Measurements from ENCODE around the gene PSIP1.

PSIP1 gene

DNA sequence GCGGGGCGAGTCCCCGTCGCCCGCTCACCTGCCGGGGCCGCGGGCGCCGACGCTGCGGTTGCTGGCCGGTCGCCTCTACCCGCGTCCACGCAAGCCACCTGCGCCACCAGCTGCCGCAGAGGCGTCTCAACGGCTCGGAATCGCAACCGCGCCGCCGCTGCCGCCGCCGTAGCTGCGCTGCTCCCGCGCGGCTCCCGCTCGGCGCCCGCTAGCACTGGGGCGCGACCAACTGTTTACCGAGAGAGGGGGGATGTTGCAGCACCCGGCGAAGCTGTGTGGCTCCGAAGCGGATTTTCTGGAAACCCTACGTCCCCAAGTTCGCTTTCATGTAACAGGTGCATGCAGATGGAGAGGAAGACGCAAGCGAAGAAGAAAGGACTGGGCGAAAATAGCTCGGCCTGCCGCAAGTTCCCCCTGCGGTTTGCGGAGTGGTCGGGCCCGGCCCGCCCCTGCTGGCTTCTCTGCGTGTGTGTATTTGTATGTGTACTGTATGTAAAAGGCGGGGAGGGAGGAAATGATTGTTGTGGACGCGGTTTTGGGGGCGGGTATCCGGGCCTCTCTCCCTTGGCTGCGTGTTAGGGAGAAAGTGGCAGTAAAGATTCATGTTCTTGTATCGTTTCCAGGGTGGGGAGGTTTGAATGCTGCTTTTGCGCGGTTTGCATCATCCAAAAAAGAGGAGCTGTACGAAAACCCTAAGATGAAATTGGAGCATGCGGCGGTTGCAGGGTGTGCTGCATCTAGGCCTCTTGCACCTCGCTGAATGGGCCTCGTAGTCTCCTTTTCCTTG, at the start of gene PSIP1:
Gene PSIP1, minus strand, starts transcription at position 182 of the 787 bp plus-strand sequence. CDS start 782 bp downstream, outside the sequence.
- H3K4me3 ChIP-seq (replicated peaks; ENCODE audit: low read depth, low read length): peak within 1 kb of the TSS; percentile 72
- peak; percentile 39 for DNase-seq (ENCODE audit: extremely low read depth, low read depth)
- TF ChIP-seq, protein P1, sequence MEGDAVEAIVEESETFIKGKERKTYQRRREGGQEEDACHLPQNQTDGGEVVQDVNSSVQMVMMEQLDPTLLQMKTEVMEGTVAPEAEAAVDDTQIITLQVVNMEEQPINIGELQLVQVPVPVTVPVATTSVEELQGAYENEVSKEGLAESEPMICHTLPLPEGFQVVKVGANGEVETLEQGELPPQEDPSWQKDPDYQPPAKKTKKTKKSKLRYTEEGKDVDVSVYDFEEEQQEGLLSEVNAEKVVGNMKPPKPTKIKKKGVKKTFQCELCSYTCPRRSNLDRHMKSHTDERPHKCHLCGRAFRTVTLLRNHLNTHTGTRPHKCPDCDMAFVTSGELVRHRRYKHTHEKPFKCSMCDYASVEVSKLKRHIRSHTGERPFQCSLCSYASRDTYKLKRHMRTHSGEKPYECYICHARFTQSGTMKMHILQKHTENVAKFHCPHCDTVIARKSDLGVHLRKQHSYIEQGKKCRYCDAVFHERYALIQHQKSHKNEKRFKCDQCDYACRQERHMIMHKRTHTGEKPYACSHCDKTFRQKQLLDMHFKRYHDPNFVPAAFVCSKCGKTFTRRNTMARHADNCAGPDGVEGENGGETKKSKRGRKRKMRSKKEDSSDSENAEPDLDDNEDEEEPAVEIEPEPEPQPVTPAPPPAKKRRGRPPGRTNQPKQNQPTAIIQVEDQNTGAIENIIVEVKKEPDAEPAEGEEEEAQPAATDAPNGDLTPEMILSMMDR (IDR thresholded peaks at IDR 0.05; ENCODE audit: low read depth, low read length, missing control alignments): no peak

GRCh38 chr9:15553528-15553898, 42.7 kb upstream of the PSIP1 start:
- TF ChIP-seq, protein P1 (IDR thresholded peaks at IDR 0.05; ENCODE audit: low read depth, low read length, missing control alignments): no peak
- DNase-seq (ENCODE audit: extremely low read depth, low read depth): no peak
- peak overlapping the region; percentile 61 for H3K4me3 ChIP-seq (replicated peaks; ENCODE audit: low read depth, low read length)

DNA sequence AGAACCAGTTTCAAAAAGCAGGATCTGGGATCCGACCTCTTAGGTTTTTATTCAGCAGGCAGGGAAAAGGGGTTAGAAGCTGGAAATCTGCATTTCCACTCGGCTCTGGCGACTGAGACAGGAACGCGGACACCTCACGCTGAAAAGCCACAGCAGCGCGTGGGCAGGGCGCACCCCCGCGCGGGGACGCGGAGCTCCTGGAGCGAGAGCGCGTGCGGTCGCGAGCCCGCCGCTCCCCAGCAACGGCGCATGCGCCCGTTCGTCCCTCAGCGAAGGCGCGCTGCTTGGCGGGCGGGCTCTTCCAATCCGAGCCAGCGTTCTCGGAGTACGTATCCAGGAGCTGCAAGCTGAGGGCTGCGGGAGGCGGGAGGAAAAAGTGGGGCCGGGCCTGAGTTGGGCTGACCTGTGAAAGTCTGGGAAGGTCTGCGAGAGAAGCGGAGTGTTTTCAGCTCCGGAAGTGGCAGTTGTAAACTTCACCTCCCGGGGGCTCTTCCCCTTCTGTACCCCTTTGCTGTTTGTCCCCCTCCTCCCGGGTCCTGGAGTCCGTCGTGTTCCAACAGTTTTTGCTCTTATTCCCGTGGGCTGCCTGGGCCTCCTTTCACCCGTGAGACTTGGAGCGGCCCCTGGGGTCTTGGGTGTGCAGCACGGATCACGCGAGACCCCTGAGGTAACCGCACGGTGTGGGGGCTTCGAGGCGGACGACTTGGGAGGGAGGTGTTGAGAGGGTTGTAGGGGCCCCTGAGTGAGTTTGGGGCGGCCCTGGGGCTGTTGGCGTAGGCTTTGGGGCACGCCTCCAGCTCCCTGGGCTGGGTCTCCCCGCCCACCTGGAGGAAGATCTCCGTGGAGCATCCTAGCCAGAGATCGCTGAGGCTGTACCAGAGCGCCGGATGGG, 42.1 kb upstream of the PSIP1 start, which contains the start of gene CCDC171:
Gene CCDC171, plus strand, starts transcription at position 408 of the 892 bp plus-strand sequence. CDS start 11,046 bp downstream, outside the sequence.
- TF ChIP-seq, protein P1 (IDR thresholded peaks at IDR 0.05; ENCODE audit: low read depth, low read length, missing control alignments): no peak
- DNase-seq (ENCODE audit: extremely low read depth, low read depth): peak; percentile 84
- peak within 1 kb of the TSS; percentile 61 for H3K4me3 ChIP-seq (replicated peaks; ENCODE audit: low read depth, low read length)

DNA sequence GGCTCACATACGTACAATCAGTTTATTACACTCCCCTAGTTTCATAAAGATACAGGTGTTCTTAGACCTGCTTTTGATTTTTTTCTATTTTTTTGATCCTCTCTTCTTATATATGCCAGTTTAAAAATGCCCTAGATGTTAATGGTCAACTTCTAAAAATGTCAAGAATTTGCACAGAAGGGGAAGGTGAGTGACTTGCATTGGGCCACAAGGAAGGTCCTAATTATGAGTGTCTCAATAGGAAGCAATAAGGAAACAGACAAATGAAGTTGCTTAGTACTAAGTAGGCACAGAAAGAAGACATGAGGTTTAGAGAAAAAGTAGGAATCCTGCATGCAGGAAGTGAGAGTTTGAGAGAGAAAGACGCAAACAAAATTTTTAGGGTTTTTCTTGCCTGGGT, 38.8 kb upstream of the PSIP1 start:
- no peak for DNase-seq (ENCODE audit: extremely low read depth, low read depth)
- H3K4me3 ChIP-seq (replicated peaks; ENCODE audit: low read depth, low read length): no peak overlapping the region
- TF ChIP-seq, protein P1 (IDR thresholded peaks at IDR 0.05; ENCODE audit: low read depth, low read length, missing control alignments): no peak

DNA sequence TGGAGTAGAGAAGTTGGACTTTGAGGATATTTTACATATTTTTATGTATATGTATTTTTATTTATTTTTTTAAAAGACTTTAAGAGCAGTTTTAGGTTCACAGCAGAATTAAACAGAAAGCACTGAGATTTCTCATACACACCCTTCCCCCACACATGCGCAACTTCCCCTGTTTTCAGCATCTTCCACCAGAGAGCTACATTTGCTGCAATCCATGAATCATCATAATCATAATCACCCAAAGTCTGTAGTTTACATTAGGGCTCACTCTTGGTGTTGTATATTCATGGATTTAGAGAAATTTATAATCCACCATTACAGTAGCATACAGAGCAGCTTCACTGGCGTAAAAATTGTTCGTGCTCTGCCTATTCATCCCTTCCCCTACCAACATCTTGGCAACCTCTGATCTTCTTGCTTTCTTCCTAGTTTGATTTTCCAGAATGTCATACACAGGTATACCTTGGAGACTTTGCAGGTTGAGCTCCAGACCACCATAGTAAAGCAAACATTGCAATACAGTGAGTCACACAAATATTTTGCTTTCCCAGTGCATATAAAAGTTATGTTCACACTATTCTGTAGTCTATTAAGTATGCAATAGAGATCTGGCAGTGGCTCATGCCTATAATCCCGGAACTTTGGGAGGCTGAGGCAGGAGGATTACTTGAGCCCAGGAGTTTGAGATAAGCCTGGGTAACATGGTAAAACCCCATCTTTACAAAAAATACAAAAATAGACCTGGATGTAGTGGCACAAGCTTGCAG, 32.5 kb upstream of the PSIP1 start:
- no peak for DNase-seq (ENCODE audit: extremely low read depth, low read depth)
- H3K4me3 ChIP-seq (replicated peaks; ENCODE audit: low read depth, low read length): no peak overlapping the region
- TF ChIP-seq, protein P1 (IDR thresholded peaks at IDR 0.05; ENCODE audit: low read depth, low read length, missing control alignments): no peak

DNA sequence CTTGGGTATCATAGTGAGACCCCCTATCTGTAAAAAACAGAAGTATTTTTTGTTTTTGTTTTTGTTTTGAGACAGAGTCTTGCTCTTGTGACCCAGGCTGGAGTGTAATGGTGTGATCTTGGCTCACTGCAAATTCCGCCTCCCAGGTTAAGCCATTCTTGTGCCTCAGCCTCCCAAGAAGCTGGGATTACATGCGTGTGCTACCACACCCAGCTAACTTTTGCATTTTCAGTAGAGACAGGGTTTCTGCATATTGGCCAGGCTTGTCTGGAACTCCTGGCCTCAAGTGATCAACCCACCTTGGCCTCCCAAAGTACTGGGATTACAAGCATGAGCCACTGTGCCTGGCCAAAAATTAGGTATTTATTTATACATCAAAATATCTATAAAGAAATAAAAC, 31.9 kb upstream of the PSIP1 start:
- TF ChIP-seq, protein P1 (IDR thresholded peaks at IDR 0.05; ENCODE audit: low read depth, low read length, missing control alignments): no peak

More for the DNA sequence above, 31.9 kb upstream of the PSIP1 start:
- no peak overlapping the region for H3K4me3 ChIP-seq (replicated peaks; ENCODE audit: low read depth, low read length)
- DNase-seq (ENCODE audit: extremely low read depth, low read depth): no peak
